ENCODE data around the gene NPSR1.
A peak's percentile ranks its signal among the peaks of the same experiment; 100 is the strongest.

The NPSR1 gene

GRCh38 chr7:34844936-34845665 is 187.1 kb downstream of the NPSR1 start:
- Histone ChIP-seq H3K4me2 (ENCODE audit: low read length, poor library complexity, severe bottlenecking) (no peak overlapping the region), H3K4me1 (ENCODE audit: control insufficient read depth, insufficient read depth, low read depth, low read length) (peaks cover 2% of the 10 kb centered on the region), H3K18ac (ENCODE audit: low read depth in 1 of 2, low read length in 2 of 2) (no peak overlapping the region), H4K8ac (ENCODE audit: low read length) (no peak overlapping the region), H2AK5ac (ENCODE audit: low read length, severe bottlenecking) (no peak overlapping the region), H2BK15ac (ENCODE audit: low read depth, poor library complexity, severe bottlenecking) (no peak overlapping the region), H3K79me1 (replicated peaks; ENCODE audit: low read length, poor library complexity, severe bottlenecking) (no peaks in the 10 kb centered on the region), H3K9ac (ENCODE audit: low read length) (no peak overlapping the region), H4K91ac (ENCODE audit: low read length) (no peak overlapping the region), H2AFZ (ENCODE audit: low read depth, low read length) (no peak overlapping the region), H3K4ac (ENCODE audit: low read depth in 1 of 2, low read length in 2 of 2) (no peak overlapping the region), H3K14ac (ENCODE audit: low read length in 2 of 2) (no peak overlapping the region), H3K27me3 (ENCODE audit: control insufficient read depth in 1 of 2, insufficient read depth in 1 of 2, low read length in 2 of 2) (peaks cover 0 to 44% of the 10 kb centered on the region in 2 experiments), H3K4me3 (ENCODE audit: insufficient read depth in 1 of 2, low read depth in 1 of 2, low read length in 2 of 2) (no peak overlapping the region), H3K9me3 (ENCODE audit: control insufficient read depth, low read length) (no peaks in the 10 kb centered on the region), H2BK12ac (ENCODE audit: low read length in 2 of 2) (no peak overlapping the region), H3K23ac (ENCODE audit: low read length in 2 of 2) (no peak overlapping the region), H2BK120ac (ENCODE audit: low read depth, low read length) (no peak overlapping the region), H3K27ac (ENCODE audit: low read length, poor library complexity, severe bottlenecking) (no peak overlapping the region), H3K36me3 (ENCODE audit: control insufficient read depth in 1 of 2, insufficient read depth in 2 of 2, low read depth in 1 of 2, low read length in 2 of 2) (no peaks in the 10 kb centered on the region), H2BK5ac (ENCODE audit: low read depth, low read length, poor library complexity, severe bottlenecking) (no peak overlapping the region)
- DNase-seq = no peak
- WGBS = 59% methylated on average over 5 of the region's 5 CpGs

- no peak overlapping the region for H3K18ac ChIP-seq (ENCODE audit: low read depth in 1 of 2, low read length in 2 of 2)
- no peak overlapping the region for H2BK12ac ChIP-seq (ENCODE audit: low read length in 2 of 2)
- H4K91ac ChIP-seq (ENCODE audit: low read length) = no peak overlapping the region
- peaks cover 2% of the 10 kb centered on the region for H3K4me1 ChIP-seq (ENCODE audit: control insufficient read depth, insufficient read depth, low read depth, low read length)
- 0% methylated on average over 2 of the region's 4 CpGs for WGBS
- no peak overlapping the region for H3K4ac ChIP-seq (ENCODE audit: low read depth in 1 of 2, low read length in 2 of 2)
- H3K14ac ChIP-seq (ENCODE audit: low read length in 2 of 2) = no peak overlapping the region
- H3K23ac ChIP-seq (ENCODE audit: low read length in 2 of 2) = no peak overlapping the region
- H2AK5ac ChIP-seq (ENCODE audit: low read length, severe bottlenecking) = no peak overlapping the region
- H2BK120ac ChIP-seq (ENCODE audit: low read depth, low read length) = no peak overlapping the region
- H4K8ac ChIP-seq (ENCODE audit: low read length) = no peak overlapping the region
- H3K4me2 ChIP-seq (ENCODE audit: low read length, poor library complexity, severe bottlenecking) = no peak overlapping the region
- peak; percentile 37 for DNase-seq
- H3K36me3 ChIP-seq (ENCODE audit: control insufficient read depth in 1 of 2, insufficient read depth in 2 of 2, low read depth in 1 of 2, low read length in 2 of 2) = no peaks in the 10 kb centered on the region
- H3K4me3 ChIP-seq (ENCODE audit: insufficient read depth in 1 of 2, low read depth in 1 of 2, low read length in 2 of 2) = no peak overlapping the region
- H3K9ac ChIP-seq (ENCODE audit: low read length) = no peak overlapping the region
- no peaks in the 10 kb centered on the region for H3K79me1 ChIP-seq (replicated peaks; ENCODE audit: low read length, poor library complexity, severe bottlenecking)
- H3K9me3 ChIP-seq (ENCODE audit: control insufficient read depth, low read length) = no peaks in the 10 kb centered on the region
- no peak overlapping the region for H3K27ac ChIP-seq (ENCODE audit: low read length, poor library complexity, severe bottlenecking)
- no peak overlapping the region for H2BK5ac ChIP-seq (ENCODE audit: low read depth, low read length, poor library complexity, severe bottlenecking)
- no peak overlapping the region for H2BK15ac ChIP-seq (ENCODE audit: low read depth, poor library complexity, severe bottlenecking)
- no peak overlapping the region for H2AFZ ChIP-seq (ENCODE audit: low read depth, low read length)
- peaks cover 0 to 41% of the 10 kb centered on the region in 2 experiments for H3K27me3 ChIP-seq (ENCODE audit: control insufficient read depth in 1 of 2, insufficient read depth in 1 of 2, low read length in 2 of 2)
These were observed 187.8 kb downstream of the NPSR1 start for GRCh38 chr7:34845666-34846361.

- Histone ChIP-seq H3K4me2 (ENCODE audit: low read length, poor library complexity, severe bottlenecking) (no peak overlapping the region), H3K27me3 (ENCODE audit: control insufficient read depth in 1 of 2, insufficient read depth in 1 of 2, low read length in 2 of 2) (peaks cover 0 to 41% of the 10 kb centered on the region in 2 experiments), H2AK5ac (ENCODE audit: low read length, severe bottlenecking) (no peak overlapping the region), H3K23ac (ENCODE audit: low read length in 2 of 2) (no peak overlapping the region), H3K4me1 (ENCODE audit: control insufficient read depth, insufficient read depth, low read depth, low read length) (peaks cover 2% of the 10 kb centered on the region), H4K91ac (ENCODE audit: low read length) (no peak overlapping the region), H4K8ac (ENCODE audit: low read length) (no peak overlapping the region), H3K4ac (ENCODE audit: low read depth in 1 of 2, low read length in 2 of 2) (no peak overlapping the region), H2BK5ac (ENCODE audit: low read depth, low read length, poor library complexity, severe bottlenecking) (no peak overlapping the region), H2AFZ (ENCODE audit: low read depth, low read length) (no peak overlapping the region), H2BK120ac (ENCODE audit: low read depth, low read length) (no peak overlapping the region), H3K27ac (ENCODE audit: low read length, poor library complexity, severe bottlenecking) (no peak overlapping the region), H2BK12ac (ENCODE audit: low read length in 2 of 2) (no peak overlapping the region), H3K9ac (ENCODE audit: low read length) (no peak overlapping the region), H2BK15ac (ENCODE audit: low read depth, poor library complexity, severe bottlenecking) (no peak overlapping the region), H3K36me3 (ENCODE audit: control insufficient read depth in 1 of 2, insufficient read depth in 2 of 2, low read depth in 1 of 2, low read length in 2 of 2) (no peaks in the 10 kb centered on the region), H3K14ac (ENCODE audit: low read length in 2 of 2) (no peak overlapping the region), H3K4me3 (ENCODE audit: insufficient read depth in 1 of 2, low read depth in 1 of 2, low read length in 2 of 2) (no peak overlapping the region), H3K79me1 (replicated peaks; ENCODE audit: low read length, poor library complexity, severe bottlenecking) (no peaks in the 10 kb centered on the region), H3K9me3 (ENCODE audit: control insufficient read depth, low read length) (no peaks in the 10 kb centered on the region), H3K18ac (ENCODE audit: low read depth in 1 of 2, low read length in 2 of 2) (no peak overlapping the region)
- WGBS = 62% methylated on average over 4 of the region's 5 CpGs
- DNase-seq = peak; percentile 7
These were observed 189.0 kb downstream of the NPSR1 start for GRCh38 chr7:34846976-34847375.

- no peak overlapping the region for H2BK12ac ChIP-seq (ENCODE audit: low read length in 2 of 2)
These were observed 190.7 kb downstream of the NPSR1 start for GRCh38 chr7:34848670-34849069.

More at GRCh38 chr7:34848670-34849069, 190.7 kb downstream of the NPSR1 start:
- no peak overlapping the region for H3K4me2 ChIP-seq (ENCODE audit: low read length, poor library complexity, severe bottlenecking)
- peaks cover 0 to 41% of the 10 kb centered on the region in 2 experiments for H3K27me3 ChIP-seq (ENCODE audit: control insufficient read depth in 1 of 2, insufficient read depth in 1 of 2, low read length in 2 of 2)
- no peak overlapping the region for H2AFZ ChIP-seq (ENCODE audit: low read depth, low read length)
- DNase-seq = no peak
- peaks cover 3% of the 10 kb centered on the region for H3K4me1 ChIP-seq (ENCODE audit: control insufficient read depth, insufficient read depth, low read depth, low read length)
- no peaks in the 10 kb centered on the region for H3K79me1 ChIP-seq (replicated peaks; ENCODE audit: low read length, poor library complexity, severe bottlenecking)
- H3K18ac ChIP-seq (ENCODE audit: low read depth in 1 of 2, low read length in 2 of 2) = no peak overlapping the region
- no peak overlapping the region for H3K4me3 ChIP-seq (ENCODE audit: insufficient read depth in 1 of 2, low read depth in 1 of 2, low read length in 2 of 2)
- no peak overlapping the region for H4K8ac ChIP-seq (ENCODE audit: low read length)
- H2BK120ac ChIP-seq (ENCODE audit: low read depth, low read length) = no peak overlapping the region
- H3K36me3 ChIP-seq (ENCODE audit: control insufficient read depth in 1 of 2, insufficient read depth in 2 of 2, low read depth in 1 of 2, low read length in 2 of 2) = no peaks in the 10 kb centered on the region
- H4K91ac ChIP-seq (ENCODE audit: low read length) = no peak overlapping the region
- 100% methylated on average over 1 of the region's 1 CpG for WGBS
- H3K27ac ChIP-seq (ENCODE audit: low read length, poor library complexity, severe bottlenecking) = no peak overlapping the region
- H3K14ac ChIP-seq (ENCODE audit: low read length in 2 of 2) = no peak overlapping the region
- H2AK5ac ChIP-seq (ENCODE audit: low read length, severe bottlenecking) = no peak overlapping the region
- no peaks in the 10 kb centered on the region for H3K9me3 ChIP-seq (ENCODE audit: control insufficient read depth, low read length)
- no peak overlapping the region for H2BK5ac ChIP-seq (ENCODE audit: low read depth, low read length, poor library complexity, severe bottlenecking)
- H3K23ac ChIP-seq (ENCODE audit: low read length in 2 of 2) = no peak overlapping the region
- no peak overlapping the region for H3K4ac ChIP-seq (ENCODE audit: low read depth in 1 of 2, low read length in 2 of 2)
- H2BK15ac ChIP-seq (ENCODE audit: low read depth, poor library complexity, severe bottlenecking) = no peak overlapping the region
- H3K9ac ChIP-seq (ENCODE audit: low read length) = no peak overlapping the region
